ACHN (cell line): ENCODE results near the gene MPL.
A peak's percentile ranks its signal among the peaks of the same experiment; 100 is the strongest.

ENCODE experiments used
- DNase-seq: peaks from one replicate; pipeline ENCODE4 v3.0.0-alpha.2; 2015
- in situ Hi-C: cut with HindIII; loops from 2 replicates; pipeline ENCODE4 v1.10.0; 2017; ENCODE audit warnings: low sequenced_read_pairs, low pct_ligation_motif_present, low pct_unique_long_range_greater_than_20kb

MPL gene

GRCh38 chr1:43348809-43349593 is 11.4 kb downstream of the MPL start:
- peak; percentile 85 for DNase-seq
- in situ Hi-C loops = no loop called here

- DNase-seq = no peak
- in situ Hi-C loops = no loop called here
Observed at GRCh38 chr1:43349594-43350306, 12.1 kb downstream of the MPL start.

- in situ Hi-C loops = no loop called here
- no peak for DNase-seq
Observed at GRCh38 chr1:43350976-43351375, 13.4 kb downstream of the MPL start.

GRCh38 chr1:43351421-43352350 is 14.1 kb downstream of the MPL start:
- no peak for DNase-seq
- in situ Hi-C loops = no loop called here

GRCh38 chr1:43352351-43352705 is 14.7 kb downstream of the MPL start:
- in situ Hi-C loops = no loop called here
- DNase-seq = no peak

GRCh38 chr1:43352881-43353280 is 15.3 kb downstream of the MPL start:
- DNase-seq = no peak
- in situ Hi-C loops = no loop called here

- DNase-seq = no peak
- in situ Hi-C loops = no loop called here
Observed at GRCh38 chr1:43354471-43354870, 16.9 kb downstream of the MPL start.

GRCh38 chr1:43354936-43355335 is 17.3 kb downstream of the MPL start:
- no peak for DNase-seq
- in situ Hi-C loops = no loop called here

- DNase-seq = no peak
- in situ Hi-C loops = no loop called here
Observed at GRCh38 chr1:43357251-43357650, 19.6 kb downstream of the MPL start.

GRCh38 chr1:43358121-43358745 is 20.6 kb downstream of the MPL start:
- peak; percentile 69 for DNase-seq
- in situ Hi-C loops = no loop called here

GRCh38 chr1:43358746-43359693 is 21.4 kb downstream of the MPL start, which contains the start of gene CDC20:
TSS of gene CDC20 (plus strand) at chr1:43358981. CDS start at chr1:43359216, 235 bp downstream.
- peak; percentile 98 for DNase-seq
- in situ Hi-C loops = no loop called here

- in situ Hi-C loops = no loop called here
- peak; percentile 54 for DNase-seq
Observed at GRCh38 chr1:43359696-43360095, 22.1 kb downstream of the MPL start.

GRCh38 chr1:43360616-43361015 is 23.0 kb downstream of the MPL start:
- in situ Hi-C loops = no loop called here
- DNase-seq = no peak

GRCh38 chr1:43363283-43363934 is 25.8 kb downstream of the MPL start:
- no peak for DNase-seq
- in situ Hi-C loops = no loop called here

GRCh38 chr1:43363935-43364525 is 26.4 kb downstream of the MPL start:
- in situ Hi-C loops = no loop called here
- no peak for DNase-seq

GRCh38 chr1:43365678-43366077 is 28.1 kb downstream of the MPL start:
- DNase-seq = no peak
- in situ Hi-C loops = no loop called here

- DNase-seq = no peak
- in situ Hi-C loops = no loop called here
Observed at GRCh38 chr1:43366179-43366578, 28.6 kb downstream of the MPL start.
